Testis (tissue), 2 donors: ENCODE results near the gene INHBE.

Source experiments
- CTCF ChIP-seq, 3 experiments: fragments of 450-650 bp in 2 of 3; fragments of 200-600 bp in 1 of 3; sonication (generic) in 1 of 3; IDR thresholded peaks; one replicate each; pipeline ENCODE4 v1.5.1; 2016 to 2019; ENCODE audit warnings: antibody characterized with exemption in 3 of 3, mild to moderate bottlenecking in 2 of 3, moderate library complexity in 1 of 3
- POLR2A ChIP-seq: fragments of 450-650 bp; IDR thresholded peaks from one replicate; pipeline ENCODE4 v1.6.1; 2017; ENCODE audit warnings: antibody characterized with exemption, mild to moderate bottlenecking, moderate library complexity

DNA sequence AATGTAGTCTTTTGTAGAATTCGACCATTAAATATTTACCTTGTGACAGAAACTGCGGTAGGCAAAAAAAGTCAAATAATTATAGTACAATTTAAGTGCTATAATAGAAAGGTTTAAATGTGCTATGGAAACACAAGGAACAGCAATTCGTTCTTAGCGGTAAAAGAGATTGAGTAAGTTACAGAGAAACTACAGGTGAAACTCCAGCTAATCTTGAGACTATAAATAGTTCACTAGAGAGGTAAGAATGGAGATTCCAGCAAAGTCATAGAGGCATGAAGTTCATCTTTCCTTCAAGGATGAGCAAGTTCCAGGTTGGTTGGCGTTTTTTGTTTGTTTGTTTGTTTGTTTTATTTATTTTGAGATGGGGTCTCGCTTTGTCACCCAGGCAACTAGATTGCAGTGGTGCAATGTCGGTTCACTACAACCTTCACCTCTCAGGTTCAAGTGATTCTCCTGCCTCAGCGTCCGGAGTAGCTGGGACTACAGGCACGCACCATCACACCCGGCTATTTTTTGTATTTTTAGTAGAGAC is 23.4 kb upstream of the INHBE start:
- TF ChIP-seq POLR2A, result no peak
- TF ChIP-seq CTCF (IDR thresholded peaks at IDR 0.05), result no peak
